Large intestine (tissue), 3 donors: ENCODE data around the gene GRID1. TPM values are rescaled to one million over a fixed set of nuclear protein-coding genes. Genes with fewer than 3 reads are reported as not detected.

ENCODE experiments used
- DNase-seq, 2 donors: peaks; one replicate each; pipeline versions ENCODE4 v3.0.0 to v3.0.0-alpha.2; 2013
- H3K27ac ChIP-seq: one replicate; pipeline ENCODE4 v1.5.1; 2013; ENCODE audit warnings: low read length
- H3K27me3 ChIP-seq: 2 replicates; pipeline ENCODE4 v1.6.1; 2013; ENCODE audit warnings: low read length; ENCODE audit not compliant: control insufficient read depth, insufficient read depth
- H3K36me3 ChIP-seq: 2 replicates; pipeline ENCODE4 v1.6.1; 2013; ENCODE audit warnings: low read length; ENCODE audit not compliant: control insufficient read depth, insufficient read depth
- H3K4me1 ChIP-seq: one replicate; pipeline ENCODE4 v1.6.1; 2013; ENCODE audit warnings: low read length; ENCODE audit not compliant: control insufficient read depth, insufficient read depth
- H3K4me3 ChIP-seq: one replicate; pipeline ENCODE4 v1.5.1; 2013; ENCODE audit warnings: low read length
- H3K9me3 ChIP-seq: one replicate; pipeline ENCODE4 v1.6.1; 2013; ENCODE audit warnings: mild to moderate bottlenecking, low read depth, low read length, moderate library complexity; ENCODE audit not compliant: control insufficient read depth
- WGBS: methylation state at CpG from one replicate; pipeline ENCODE4 v1.1.5; 2013; ENCODE audit warnings: low lambda C conversion rate; ENCODE audit not compliant: insufficient coverage; 5-methylcytosine and 5-hydroxymethylcytosine counted together
- polyA plus RNA-seq: library from polyadenylated mRNA; unstranded; fragments of 120-200 nt; gene quantifications from one replicate; pipeline ENCODE4 v1.2.1, GENCODE V29; 2013

GRID1 gene
- polyA plus RNA-seq, 1 donor = 1.7 TPM

DNA sequence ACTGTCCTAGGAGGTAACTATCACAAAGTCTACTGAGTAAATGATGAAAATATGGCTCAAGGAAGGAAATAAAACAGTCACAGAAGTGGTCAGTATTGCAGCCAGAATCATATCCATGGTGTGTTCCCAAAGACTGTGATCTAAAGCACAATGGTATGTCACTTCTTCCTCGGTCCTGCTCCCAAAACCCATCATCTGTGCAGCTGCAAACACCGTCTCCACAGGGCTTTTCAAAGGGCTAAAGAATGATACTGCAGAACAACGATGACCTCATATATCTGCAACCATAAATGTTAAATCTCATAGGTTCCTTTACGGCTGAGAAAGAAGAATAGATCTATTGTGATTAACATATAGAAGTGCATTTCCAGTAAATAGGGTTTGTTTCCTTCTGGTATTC is 465.0 kb downstream of the GRID1 start:
- Histone ChIP-seq H3K27ac (no peak overlapping the region), H3K4me1 (no peaks in the 10 kb centered on the region), H3K4me3 (no peak overlapping the region), H3K9me3 (no peaks in the 10 kb centered on the region), H3K27me3 (no peaks in the 10 kb centered on the region), H3K36me3 (no peaks in the 10 kb centered on the region)
- DNase-seq = no peak
- WGBS = no CpG with 5 or more reads among the region's 4 CpGs

DNA sequence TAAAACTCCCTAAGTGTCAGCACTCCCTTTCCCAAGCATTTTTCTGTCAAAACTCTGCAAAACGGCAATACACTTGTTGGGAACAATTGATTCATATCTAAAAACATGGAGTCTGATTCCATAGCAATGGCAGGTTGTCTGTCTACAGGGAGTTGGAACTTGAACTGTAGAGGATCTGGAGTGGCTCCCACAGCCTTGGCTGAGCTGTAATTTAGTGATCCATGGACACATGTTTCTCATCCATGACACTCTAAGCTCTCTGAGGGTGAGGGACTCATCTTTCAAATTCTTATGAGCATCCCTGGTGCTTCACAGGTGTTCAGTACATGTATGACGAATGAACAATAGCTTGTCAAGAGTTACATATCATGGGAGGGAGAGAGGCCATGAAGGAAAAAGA is 466.1 kb downstream of the GRID1 start:
- no peaks in the 10 kb centered on the region for H3K4me1 ChIP-seq
- WGBS = 80% methylated on average over 1 of the region's 2 CpGs
- no peak overlapping the region for H3K4me3 ChIP-seq
- no peaks in the 10 kb centered on the region for H3K9me3 ChIP-seq
- no peak overlapping the region for H3K27ac ChIP-seq
- no peaks in the 10 kb centered on the region for H3K27me3 ChIP-seq
- DNase-seq = no peak
- H3K36me3 ChIP-seq = no peaks in the 10 kb centered on the region

DNA sequence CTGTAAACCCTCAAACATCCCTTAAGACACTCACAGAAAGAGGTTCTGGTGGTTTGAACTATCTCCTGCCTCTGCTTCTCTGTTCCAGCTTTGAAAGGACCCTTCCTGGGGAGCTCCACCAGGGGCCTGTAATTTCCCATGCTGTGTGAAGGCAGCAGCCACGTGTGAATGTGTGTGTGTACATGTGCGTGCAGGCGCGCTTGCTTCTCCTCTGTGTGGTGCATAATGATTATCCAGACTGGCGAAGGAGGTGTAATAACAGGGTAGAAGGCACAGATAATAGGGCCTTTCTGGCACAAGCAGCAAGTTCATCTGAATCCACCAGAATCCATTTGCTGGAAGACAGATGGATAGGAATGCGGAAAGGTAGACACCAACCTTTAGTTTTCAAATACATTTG is 466.5 kb downstream of the GRID1 start:
- Histone ChIP-seq H3K9me3 (no peaks in the 10 kb centered on the region), H3K36me3 (no peaks in the 10 kb centered on the region), H3K27me3 (no peaks in the 10 kb centered on the region), H3K4me3 (no peak overlapping the region), H3K4me1 (no peaks in the 10 kb centered on the region), H3K27ac (no peak overlapping the region)
- WGBS = 100% methylated on average over 1 of the region's 6 CpGs
- DNase-seq = no peak

DNA sequence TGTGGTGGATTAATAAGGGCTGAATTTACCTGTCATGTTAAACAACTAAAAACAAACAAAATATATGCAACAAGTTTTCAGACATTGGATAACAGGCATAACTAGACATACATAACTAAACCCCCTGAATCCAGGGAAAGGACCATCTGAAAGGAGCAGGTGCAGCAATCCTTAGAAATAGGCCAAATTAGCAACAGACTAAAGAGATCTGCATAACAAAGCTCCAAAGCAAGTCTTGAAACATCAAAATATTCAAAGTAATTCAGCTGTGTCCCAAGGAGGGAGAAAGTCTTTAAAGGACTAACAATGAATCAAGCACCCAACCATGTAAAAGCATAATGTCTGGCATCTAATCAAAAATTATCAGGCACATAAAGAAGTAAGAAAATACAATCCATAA is 475.1 kb downstream of the GRID1 start:
- no peaks in the 10 kb centered on the region for H3K9me3 ChIP-seq
- no peaks in the 10 kb centered on the region for H3K4me1 ChIP-seq
- no peaks in the 10 kb centered on the region for H3K27me3 ChIP-seq
- no peak for DNase-seq
- H3K36me3 ChIP-seq = no peaks in the 10 kb centered on the region
- H3K27ac ChIP-seq = no peak overlapping the region
- H3K4me3 ChIP-seq = no peak overlapping the region

DNA sequence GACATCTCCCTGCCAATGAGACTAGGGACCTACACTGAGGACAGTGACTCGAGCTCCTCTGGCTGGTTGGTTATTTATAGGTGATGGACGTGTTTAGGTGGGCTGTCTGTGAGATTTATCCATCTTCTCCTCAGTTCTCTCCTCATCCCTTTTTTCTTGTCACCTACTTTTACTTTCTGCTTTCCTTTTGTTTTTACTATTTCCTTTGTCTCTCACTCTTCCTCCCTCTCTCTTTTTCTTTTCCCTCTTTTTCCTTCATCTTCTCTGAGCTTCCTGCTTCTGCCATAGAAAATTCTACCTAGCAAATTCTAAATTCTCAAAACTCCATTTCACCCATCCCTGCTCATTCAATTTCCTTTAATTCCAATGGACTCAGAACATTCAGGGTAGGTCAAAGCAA is 478.0 kb downstream of the GRID1 start:
- no peaks in the 10 kb centered on the region for H3K4me1 ChIP-seq
- no peaks in the 10 kb centered on the region for H3K36me3 ChIP-seq
- H3K4me3 ChIP-seq = no peak overlapping the region
- no peaks in the 10 kb centered on the region for H3K9me3 ChIP-seq
- no peak overlapping the region for H3K27ac ChIP-seq
- no peak for DNase-seq
- no peaks in the 10 kb centered on the region for H3K27me3 ChIP-seq
- WGBS = no CpG with 5 or more reads among the region's 2 CpGs

DNA sequence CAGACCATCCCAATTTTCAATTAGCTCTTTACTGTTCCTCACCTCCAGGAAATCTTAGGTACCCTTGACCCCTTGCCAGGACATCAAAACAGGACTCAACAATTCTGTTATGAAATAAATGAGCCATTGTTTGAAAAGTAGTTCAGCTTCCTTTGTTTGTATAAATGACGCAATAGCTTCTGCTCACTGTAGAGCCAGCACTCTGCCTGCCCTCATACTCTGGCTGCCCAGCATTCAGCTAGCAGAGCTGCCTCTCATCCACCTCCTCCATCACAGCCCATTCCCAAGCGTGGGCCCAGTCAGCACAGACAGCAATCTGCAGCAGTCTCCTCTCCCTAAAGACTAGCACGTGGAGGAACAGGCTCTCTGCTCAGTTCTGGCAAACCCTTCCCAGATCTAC is 478.6 kb downstream of the GRID1 start:
- WGBS = no CpG with 5 or more reads among the region's 3 CpGs
- Histone ChIP-seq H3K36me3 (no peaks in the 10 kb centered on the region), H3K9me3 (peaks cover 3% of the 10 kb centered on the region), H3K27me3 (no peaks in the 10 kb centered on the region), H3K4me3 (no peak overlapping the region), H3K4me1 (no peaks in the 10 kb centered on the region), H3K27ac (no peak overlapping the region)
- DNase-seq = no peak

DNA sequence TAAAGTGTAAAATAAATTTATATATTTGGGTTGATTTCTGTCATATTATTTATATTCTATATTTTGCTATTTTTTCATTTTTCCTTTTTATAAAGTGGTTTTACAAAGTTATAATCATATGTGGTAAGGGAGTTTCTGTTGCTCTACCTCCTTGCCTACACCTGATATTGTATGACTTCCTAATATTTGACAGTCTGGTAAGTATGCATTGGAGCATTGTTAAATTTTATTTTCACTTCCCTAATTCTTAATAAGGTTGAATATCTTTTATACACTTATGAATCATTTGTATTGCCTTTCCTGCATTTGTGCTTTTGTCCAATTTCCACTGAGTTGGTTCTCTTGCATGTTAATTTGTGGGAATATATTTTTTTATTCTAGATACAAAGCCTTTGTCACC is 492.4 kb downstream of the GRID1 start:
- no peaks in the 10 kb centered on the region for H3K4me1 ChIP-seq

DNA sequence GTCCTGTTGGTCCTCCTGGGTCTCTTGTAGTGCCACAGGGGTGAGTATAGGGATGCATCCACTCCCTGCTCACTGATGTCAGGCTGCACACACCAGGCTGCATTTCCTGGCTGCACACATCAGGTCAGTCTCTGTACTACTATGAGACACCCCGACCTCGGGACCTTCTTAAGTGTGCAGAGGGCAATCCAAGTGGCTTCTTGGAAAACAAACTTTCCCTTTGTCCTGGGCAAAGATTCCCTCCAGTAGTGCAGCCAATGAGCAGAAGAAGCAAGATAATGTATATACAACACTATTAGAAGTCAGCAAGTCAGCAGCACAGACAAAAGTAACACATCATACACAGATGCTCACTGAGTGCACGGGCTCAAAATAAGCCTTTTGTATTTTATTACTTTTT is 493.5 kb downstream of the GRID1 start:
- no peaks in the 10 kb centered on the region for H3K9me3 ChIP-seq
- no peaks in the 10 kb centered on the region for H3K27me3 ChIP-seq
- H3K27ac ChIP-seq = no peak overlapping the region
- no peak for DNase-seq
- H3K36me3 ChIP-seq = no peaks in the 10 kb centered on the region
- no peak overlapping the region for H3K4me3 ChIP-seq
- H3K4me1 ChIP-seq = no peaks in the 10 kb centered on the region
- WGBS = 83% methylated on average over 1 of the region's 3 CpGs

More for the DNA sequence above, 492.4 kb downstream of the GRID1 start:
- Histone ChIP-seq H3K9me3 (no peaks in the 10 kb centered on the region), H3K4me3 (no peak overlapping the region), H3K27ac (no peak overlapping the region), H3K27me3 (no peaks in the 10 kb centered on the region), H3K36me3 (no peaks in the 10 kb centered on the region)
- no peak for DNase-seq

DNA sequence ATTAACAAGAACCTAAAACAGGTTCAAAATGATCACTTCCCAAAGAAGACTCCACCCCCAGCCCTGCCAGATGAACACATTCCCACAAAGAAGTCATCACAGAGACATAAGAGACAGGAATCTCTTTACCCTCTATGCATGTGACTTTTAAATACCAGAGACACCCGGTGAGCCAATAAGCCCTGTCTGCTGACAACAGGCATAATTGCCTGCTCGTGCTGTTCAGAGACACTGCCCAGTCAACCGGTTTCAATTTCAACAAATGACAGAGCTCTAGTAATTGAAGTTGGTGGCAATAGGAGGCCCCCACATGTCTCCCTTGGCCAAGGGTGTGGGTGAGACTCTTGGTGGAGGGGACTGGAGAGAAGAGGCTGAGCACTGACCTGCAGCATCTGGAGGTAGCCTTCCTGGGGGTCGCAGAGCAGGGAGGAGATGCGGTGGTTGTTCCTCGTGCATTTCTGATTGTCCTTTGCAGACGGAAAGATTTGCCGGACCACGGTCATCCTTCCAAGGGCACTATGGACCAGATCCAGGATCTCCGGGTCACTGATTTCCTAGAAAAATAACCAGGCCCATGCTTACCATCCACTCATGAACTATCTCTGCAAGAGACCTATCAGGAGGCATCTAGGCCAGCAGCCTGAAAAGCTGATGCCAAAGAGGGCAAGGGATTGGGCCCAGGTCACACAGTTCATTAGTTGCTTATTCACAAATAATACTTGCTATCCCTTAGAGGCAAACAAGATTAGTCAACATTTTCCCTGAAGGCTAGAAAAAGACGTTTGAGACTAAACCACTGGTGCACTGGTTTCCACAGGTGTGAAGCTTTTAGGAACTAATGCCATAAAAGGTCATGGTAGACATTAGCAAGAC is 497.7 kb downstream of the GRID1 start:
- no peaks in the 10 kb centered on the region for H3K4me1 ChIP-seq
- WGBS = no CpG with 5 or more reads among the region's 11 CpGs
- H3K27me3 ChIP-seq = no peaks in the 10 kb centered on the region
- DNase-seq = no peak
- no peaks in the 10 kb centered on the region for H3K9me3 ChIP-seq
- H3K27ac ChIP-seq = no peak overlapping the region
- no peaks in the 10 kb centered on the region for H3K36me3 ChIP-seq
- H3K4me3 ChIP-seq = no peak overlapping the region

DNA sequence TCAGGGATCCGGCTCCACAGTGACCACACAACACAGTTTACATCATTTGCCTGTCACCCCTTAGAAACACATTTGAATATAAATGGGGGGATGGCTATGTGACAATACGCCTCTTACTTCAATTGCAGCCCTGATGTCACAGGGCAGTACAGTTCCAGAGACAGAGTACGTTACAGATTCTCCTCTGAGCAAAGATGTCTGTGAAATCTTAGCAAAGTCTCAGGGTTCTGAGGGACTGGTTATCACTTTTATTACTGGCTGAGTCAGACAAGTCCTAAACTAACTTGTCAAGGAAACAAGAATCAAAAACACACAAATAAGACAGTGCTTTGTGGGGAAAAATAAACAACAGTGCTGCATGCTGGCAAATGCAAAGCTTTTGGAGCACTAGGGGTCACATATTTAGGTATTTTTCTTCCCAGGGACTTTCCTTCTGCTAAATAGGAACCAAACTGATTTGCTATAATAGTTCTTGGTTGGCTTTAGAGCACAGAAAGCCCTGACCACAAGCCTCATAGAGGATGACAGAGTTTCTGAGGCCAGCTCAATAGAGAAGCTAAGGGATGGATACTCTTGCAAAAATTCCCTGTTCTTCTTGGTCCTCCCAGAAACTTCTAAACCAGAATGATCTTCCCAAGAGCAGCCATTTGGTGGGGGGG is 501.6 kb downstream of the GRID1 start:
- H3K4me1 ChIP-seq = no peaks in the 10 kb centered on the region
- no CpG with 5 or more reads among the region's 3 CpGs for WGBS
- no peaks in the 10 kb centered on the region for H3K27me3 ChIP-seq
- no peaks in the 10 kb centered on the region for H3K36me3 ChIP-seq
- no peak for DNase-seq
- H3K4me3 ChIP-seq = no peak overlapping the region
- H3K27ac ChIP-seq = no peak overlapping the region
- H3K9me3 ChIP-seq = no peaks in the 10 kb centered on the region

DNA sequence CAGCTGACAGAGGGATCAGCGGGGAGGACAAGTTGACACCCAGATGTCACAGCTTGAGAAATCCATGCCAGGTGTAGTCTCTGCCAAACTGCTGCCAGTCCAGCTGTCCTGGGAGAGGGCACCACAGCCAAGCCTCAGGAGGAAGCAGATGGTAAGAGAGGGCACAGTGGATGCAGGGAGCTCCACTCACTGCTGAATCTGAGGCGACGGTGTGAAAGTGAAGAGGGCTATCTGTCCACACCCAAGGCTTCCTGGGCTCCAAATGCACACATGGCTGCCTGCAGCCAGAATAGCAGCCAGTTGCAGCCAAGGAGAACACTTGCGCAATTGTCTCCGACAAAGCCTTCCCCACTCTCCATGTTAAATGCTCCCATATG is 502.4 kb downstream of the GRID1 start:
- Histone ChIP-seq H3K4me1 (no peaks in the 10 kb centered on the region), H3K27me3 (no peaks in the 10 kb centered on the region), H3K9me3 (no peaks in the 10 kb centered on the region), H3K27ac (no peak overlapping the region), H3K4me3 (no peak overlapping the region), H3K36me3 (no peaks in the 10 kb centered on the region)
- no CpG with 5 or more reads among the region's 5 CpGs for WGBS
- no peak for DNase-seq
